Stomach (tissue), 9 donors: ENCODE measurements around the gene SCYL2. TPM values are rescaled to one million over a fixed set of nuclear protein-coding genes. Genes with fewer than 3 reads are reported as not detected.

Experiments
- DNase-seq, 2 donors: peaks; one replicate each; pipeline versions ENCODE4 v3.0.0 to v3.0.0-alpha.2; 2013 to 2019
- H3K27ac ChIP-seq, 5 donors: fragments of 200-600 bp in 4 of 5; sonication (generic) in 4 of 5; one replicate each; pipeline ENCODE4 v1.5.1; 2013 to 2019; ENCODE audit warnings: mild to moderate bottlenecking in 1 of 5, moderate library complexity in 1 of 5
- H3K27me3 ChIP-seq, 3 donors: fragments of 200-600 bp; sonication (generic); one replicate each; pipeline ENCODE4 v1.5.1; 2017 to 2019; ENCODE audit warnings: mixed run types in 1 of 3
- H3K36me3 ChIP-seq, 4 donors: fragments of 200-600 bp; sonication (generic); 1 replicate in 3 of 4; 2 replicates in 1 of 4; pipeline ENCODE4 v1.5.1; 2016 to 2019
- H3K4me1 ChIP-seq, 4 donors: fragments of 200-600 bp; sonication (generic); one replicate each; pipeline ENCODE4 v1.5.1; 2016 to 2019
- H3K4me3 ChIP-seq, 4 donors: fragments of 200-600 bp; sonication (generic) in 3 of 4; one replicate each; pipeline ENCODE4 v1.5.1; 2016 to 2019; ENCODE audit warnings: mild to moderate bottlenecking in 1 of 4
- H3K9me3 ChIP-seq, 4 donors: fragments of 200-600 bp; sonication (generic); one replicate each; pipeline ENCODE4 v1.5.1; 2016 to 2019
- CTCF ChIP-seq, 7 experiments: fragments of 450-650 bp in 4 of 7; fragments of 200-600 bp in 3 of 7; sonication (generic) in 3 of 7; IDR thresholded peaks; one replicate each; pipeline ENCODE4 v1.5.1; 2016 to 2019; ENCODE audit warnings: antibody characterized with exemption in 7 of 7, control low read depth in 2 of 7, mild to moderate bottlenecking in 1 of 7
- EP300 ChIP-seq: sonication (generic); formaldehyde crosslinking; IDR thresholded peaks from one replicate; pipeline ENCODE4 v1.6.1; 2017; ENCODE audit warnings: antibody characterized with exemption
- POLR2A ChIP-seq, 4 donors: fragments of 450-650 bp; IDR thresholded peaks; one replicate each; pipeline ENCODE4 v1.6.1; 2016; ENCODE audit warnings: antibody characterized with exemption in 4 of 4, control low read depth in 2 of 4, mild to moderate bottlenecking in 1 of 4, moderate library complexity in 1 of 4
- POLR2AphosphoS5 ChIP-seq, 3 donors: sonication (generic); formaldehyde crosslinking; IDR thresholded peaks; one replicate each; pipeline ENCODE4 v1.6.1; 2016; ENCODE audit warnings: antibody characterized with exemption in 3 of 3
- WGBS, 5 donors: extraction: QIAGEN DNeasy Blood & Tissue Kit in 3 of 5; methylation state at CpG; one replicate each; pipeline versions ENCODE4 v1.1.5 to v1.1.7; 2013 to 2018; 5-methylcytosine and 5-hydroxymethylcytosine counted together
- intact Hi-C: fragments of 100-400 bp; cut with DNase I; formaldehyde crosslinking; loops from one replicate; pipeline ENCODE4 v1.15.1; 2023; ENCODE audit warnings: low total_unique reads
- polyA plus RNA-seq, 3 donors: library from polyadenylated mRNA; stranded (reverse); fragments of 200-250 nt; gene quantifications; one replicate each; pipeline ENCODE4 v1.2.3, GENCODE V29; 2013
- small RNA-seq, 4 donors: library from RNA; depleted of rRNA; stranded (forward); fragments of <200 nt; gene quantifications; one replicate each; pipeline ENCODE3, GENCODE V24; 2016
- total RNA-seq, 5 donors: library from RNA; depleted of rRNA; stranded (reverse); fragments of >200 nt; gene quantifications; one replicate each; pipeline versions ENCODE4 v1.1.0 to v1.2.3, GENCODE V29; 2014 to 2016
- donor health status: healthy with polysubstance abuse.
- donor health status: Bipolar disorder and iron deficiency.
- donor health status: healthy.

The SCYL2 gene
- total and polyA plus RNA-seq, 8 donors = 9.1 to 97.3 (median 28.7) TPM

- H3K4me1 ChIP-seq = no peaks in the 10 kb centered on the region
- H3K9me3 ChIP-seq = no peaks in the 10 kb centered on the region
- no peak for TF ChIP-seq EP300
- TF ChIP-seq CTCF (IDR thresholded peaks at IDR 0.05) = no peak
- TF ChIP-seq POLR2AphosphoS5 (IDR thresholded peaks at IDR 0.05) = no peak
- TF ChIP-seq POLR2A (IDR thresholded peaks at IDR 0.05) = no peak
- intact Hi-C loops = no loop called here
- H3K36me3 ChIP-seq = no peaks in the 10 kb centered on the region
- H3K27ac ChIP-seq = no peak overlapping the region
- no peaks in the 10 kb centered on the region for H3K27me3 ChIP-seq
- DNase-seq = no peak
- 70 to 74% (median 71%) methylated on average over 5 of the region's 5 CpGs for WGBS, 5 donors
- H3K4me3 ChIP-seq = no peak overlapping the region
Measured at GRCh38 chr12:100388382-100388781, 121.4 kb downstream of the SCYL2 start.

Small RNA genes lying within 50 kb of the gene (small RNA-seq; reads per million reads assigned to genes)
- 0 reads per million in 4 donors for gene RF00019

Other genes with a start within 250 kb of the SCYL2 start
- gene BLTP3B, start 124.3 kb upstream of the SCYL2 start, total RNA-seq = 10 to 100 TPM; 13.9 to 62.6 (median 35.3) TPM
- 10 to 100 TPM in 1 of 3 donors, 1 to 10 TPM in 2; 4.7 to 10.3 (median 6.6) TPM for gene BLTP3B, start 124.3 kb upstream of the SCYL2 start, polyA plus RNA-seq
- gene ACTR6, start 66.4 kb upstream of the SCYL2 start, total RNA-seq = 10 to 100 TPM in 2 of 5 donors, 1 to 10 TPM in 2, under 1 TPM in 1; 0.58 to 40.7 (median 8.4) TPM
- 10 to 100 TPM; 12.1 to 17.1 (median 14.7) TPM for gene ACTR6, start 66.4 kb upstream of the SCYL2 start, polyA plus RNA-seq
- gene DEPDC4, start 98 bp upstream of the SCYL2 start, total RNA-seq = 1 to 10 TPM in 2 of 5 donors, under 1 TPM in 1, not detected in 2; 0.55 to 3.1 (median 1.6) TPM
- gene DEPDC4, start 98 bp upstream of the SCYL2 start, polyA plus RNA-seq = under 1 TPM in 2 of 3 donors, not detected in 1; 0.48 to 0.50 TPM
- gene SLC17A8, start 89.9 kb downstream of the SCYL2 start, total RNA-seq = 10 to 100 TPM in 1 of 5 donors, 1 to 10 TPM in 1, under 1 TPM in 1, not detected in 2; 0.29 to 16.8 (median 1.7) TPM
- gene SLC17A8, start 89.9 kb downstream of the SCYL2 start, polyA plus RNA-seq = not detected
- 1 to 10 TPM in 3 of 5 donors, not detected in 2; 2.9 to 6.7 (median 3.5) TPM for gene NR1H4, start 206.7 kb downstream of the SCYL2 start, total RNA-seq
- under 1 TPM in 2 of 3 donors, not detected in 1; 0.46 to 1.00 TPM for gene NR1H4, start 206.7 kb downstream of the SCYL2 start, polyA plus RNA-seq